HG03175 (cell line): Measurements from ENCODE around the gene PDZRN3.

Experiments
- ATAC-seq: cut with Tn5 transposase; IDR thresholded peaks from one replicate; pipeline ENCODE4 v1.9.1; 2021; ENCODE audit warnings: mild to moderate bottlenecking, moderate library complexity; ENCODE audit not compliant: unreplicated experiment

The PDZRN3 gene

GRCh38 chr3:73624821-73625665, at the start of gene PDZRN3:
Gene PDZRN3, minus strand, starts transcription at chr3:73624941.
- ATAC-seq: no peak

GRCh38 chr3:73674280-73674679, 49.5 kb upstream of the PDZRN3 start:
- ATAC-seq: no peak

- no peak for ATAC-seq
These were observed 44.5 kb upstream of the PDZRN3 start for GRCh38 chr3:73669260-73669659.

- ATAC-seq: no peak
These were observed 43.6 kb upstream of the PDZRN3 start for GRCh38 chr3:73668391-73668790.

- no peak for ATAC-seq
These were observed 43.1 kb upstream of the PDZRN3 start for GRCh38 chr3:73667889-73668288.

GRCh38 chr3:73665286-73665685, 40.5 kb upstream of the PDZRN3 start:
- no peak for ATAC-seq

- no peak for ATAC-seq
These were observed 39.6 kb upstream of the PDZRN3 start for GRCh38 chr3:73664389-73664788.

GRCh38 chr3:73663495-73663894, 38.8 kb upstream of the PDZRN3 start:
- no peak for ATAC-seq

- ATAC-seq: no peak
These were observed 36.5 kb upstream of the PDZRN3 start for GRCh38 chr3:73661265-73661664.

GRCh38 chr3:73658227-73658626, 33.5 kb upstream of the PDZRN3 start:
- ATAC-seq: no peak

GRCh38 chr3:73657186-73657585, 32.4 kb upstream of the PDZRN3 start:
- ATAC-seq: no peak

- ATAC-seq: no peak
These were observed 31.6 kb upstream of the PDZRN3 start for GRCh38 chr3:73656241-73656890.

GRCh38 chr3:73655197-73655596, 30.5 kb upstream of the PDZRN3 start:
- ATAC-seq: no peak

- ATAC-seq: no peak
These were observed 29.1 kb upstream of the PDZRN3 start for GRCh38 chr3:73653877-73654276.

GRCh38 chr3:73653351-73653750, 28.6 kb upstream of the PDZRN3 start:
- no peak for ATAC-seq

GRCh38 chr3:73652896-73653295, 28.2 kb upstream of the PDZRN3 start:
- no peak for ATAC-seq

- no peak for ATAC-seq
These were observed 12.3 kb upstream of the PDZRN3 start for GRCh38 chr3:73637042-73637441.

- no peak for ATAC-seq
These were observed 10.5 kb upstream of the PDZRN3 start for GRCh38 chr3:73635254-73635653.

GRCh38 chr3:73633916-73634344, 9.2 kb upstream of the PDZRN3 start:
- ATAC-seq: no peak

GRCh38 chr3:73633453-73633852, 8.7 kb upstream of the PDZRN3 start:
- ATAC-seq: no peak

GRCh38 chr3:73626106-73626505, 1.4 kb upstream of the PDZRN3 start:
- ATAC-seq: no peak
